Immature natural killer cell (primary cell): ENCODE results near the gene HMGA1. TPM values are rescaled to one million over a fixed set of nuclear protein-coding genes. Genes with fewer than 3 reads are reported as not detected.
A peak's percentile ranks its signal among the peaks of the same experiment; 100 is the strongest.

ENCODE experiments used
- DNase-seq, 3 donors: peaks; one replicate each; pipeline ENCODE4 v3.0.0; 2022; ENCODE audit warnings: mixed read lengths in 1 of 3
- H3K27ac Mint-ChIP-seq, 6 donors: one replicate each; pipeline ENCODE4 v1.8.0; 2020; ENCODE audit warnings: mixed read lengths in 6 of 6, mild to moderate bottlenecking in 5 of 6, inconsistent platforms in 4 of 6, moderate library complexity in 3 of 6
- H3K27me3 Mint-ChIP-seq, 3 donors: one replicate each; pipeline ENCODE4 v1.8.0; 2020 to 2021; ENCODE audit warnings: low read depth in 3 of 3, mild to moderate bottlenecking in 3 of 3, mixed read lengths in 3 of 3, moderate library complexity in 3 of 3, inconsistent platforms in 1 of 3
- H3K36me3 Mint-ChIP-seq, 3 donors: one replicate each; pipeline ENCODE4 v1.8.0; 2020; ENCODE audit warnings: mixed read lengths in 3 of 3, inconsistent platforms in 2 of 3, mild to moderate bottlenecking in 2 of 3
- H3K4me1 Mint-ChIP-seq, 2 donors: one replicate each; pipeline ENCODE4 v1.8.0; 2020; ENCODE audit warnings: inconsistent platforms in 2 of 2, mild to moderate bottlenecking in 2 of 2, mixed read lengths in 2 of 2, moderate library complexity in 1 of 2
- H3K4me3 Mint-ChIP-seq, 5 donors: one replicate each; pipeline ENCODE4 v1.8.0; 2020; ENCODE audit warnings: mild to moderate bottlenecking in 5 of 5, mixed read lengths in 5 of 5, inconsistent platforms in 3 of 5, moderate library complexity in 3 of 5
- H3K9me3 Mint-ChIP-seq, 6 donors: one replicate each; pipeline ENCODE4 v1.8.0; 2020; ENCODE audit warnings: mild to moderate bottlenecking in 6 of 6, mixed read lengths in 6 of 6, inconsistent platforms in 4 of 6, moderate library complexity in 3 of 6
- polyA plus RNA-seq, 3 donors: library from polyadenylated mRNA; unstranded; fragments of 300-500 nt; fragmentation: Illumina TruSeq; gene quantifications; one replicate each; pipeline ENCODE4 v1.2.3, GENCODE V29; 2021

The HMGA1 gene
- polyA plus RNA-seq, 3 donors from 2014 or later = 9.8 to 22.1 (median 19.6) TPM

DNA sequence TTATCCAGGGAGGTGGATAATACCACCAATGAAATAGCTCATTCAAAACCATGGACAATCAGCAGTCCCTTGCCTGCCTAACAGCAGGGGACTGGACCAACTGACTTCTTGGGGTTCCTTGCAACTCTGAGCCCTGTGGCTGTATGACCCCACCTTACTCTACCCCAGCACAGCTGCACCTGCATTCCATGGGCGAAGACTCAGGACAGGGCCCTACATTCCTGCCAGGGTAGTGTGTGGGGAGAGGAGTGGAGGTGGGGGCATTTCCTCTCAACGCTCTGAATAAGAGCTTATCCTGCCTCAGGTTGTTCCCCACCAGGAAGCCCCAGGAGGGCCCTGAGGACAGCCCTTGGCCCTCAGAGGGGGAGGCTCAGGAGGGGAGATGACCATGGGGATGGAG lies 30.8 kb upstream of the HMGA1 start:
- Mint-ChIP-seq H3K27me3 (peaks cover 0 to 7% (median 1%) of the 10 kb centered on the region in 3 donors), H3K27ac (no peak overlapping the region), H3K36me3 (no peaks in the 10 kb centered on the region), H3K9me3 (no peaks in the 10 kb centered on the region), H3K4me3 (no peak overlapping the region), H3K4me1 (peaks cover 5 to 6% of the 10 kb centered on the region in 2 donors)
- no peak for DNase-seq

DNA sequence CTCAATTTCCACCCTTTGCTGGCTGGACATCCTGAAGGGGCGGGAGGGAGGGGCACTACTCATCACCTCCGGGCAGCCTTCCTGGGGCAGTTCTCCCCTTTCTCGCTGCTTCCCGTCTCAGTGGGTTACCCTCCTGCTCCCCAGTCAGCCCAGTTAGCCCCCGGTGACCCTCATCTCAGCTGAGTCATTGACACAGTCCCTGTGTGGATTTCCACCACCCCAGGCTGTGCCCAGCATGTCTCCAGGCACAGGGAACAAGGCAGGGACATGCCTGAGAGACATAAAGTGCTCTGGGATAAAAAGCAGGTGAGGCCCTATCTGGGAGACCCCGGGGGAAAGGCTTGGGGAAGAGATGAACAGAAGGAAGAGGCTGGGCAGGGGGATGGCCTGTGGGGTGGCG lies 29.9 kb upstream of the HMGA1 start:
- H3K27me3 Mint-ChIP-seq = peaks cover 0 to 2% (median 1%) of the 10 kb centered on the region in 3 donors
- no peak overlapping the region for H3K4me3 Mint-ChIP-seq
- peaks cover 5 to 6% of the 10 kb centered on the region in 2 donors for H3K4me1 Mint-ChIP-seq
- no peaks in the 10 kb centered on the region for H3K36me3 Mint-ChIP-seq
- no peak for DNase-seq
- H3K9me3 Mint-ChIP-seq = no peaks in the 10 kb centered on the region
- peak overlapping the region in 1 of 6 donors; percentile 14 for H3K27ac Mint-ChIP-seq

DNA sequence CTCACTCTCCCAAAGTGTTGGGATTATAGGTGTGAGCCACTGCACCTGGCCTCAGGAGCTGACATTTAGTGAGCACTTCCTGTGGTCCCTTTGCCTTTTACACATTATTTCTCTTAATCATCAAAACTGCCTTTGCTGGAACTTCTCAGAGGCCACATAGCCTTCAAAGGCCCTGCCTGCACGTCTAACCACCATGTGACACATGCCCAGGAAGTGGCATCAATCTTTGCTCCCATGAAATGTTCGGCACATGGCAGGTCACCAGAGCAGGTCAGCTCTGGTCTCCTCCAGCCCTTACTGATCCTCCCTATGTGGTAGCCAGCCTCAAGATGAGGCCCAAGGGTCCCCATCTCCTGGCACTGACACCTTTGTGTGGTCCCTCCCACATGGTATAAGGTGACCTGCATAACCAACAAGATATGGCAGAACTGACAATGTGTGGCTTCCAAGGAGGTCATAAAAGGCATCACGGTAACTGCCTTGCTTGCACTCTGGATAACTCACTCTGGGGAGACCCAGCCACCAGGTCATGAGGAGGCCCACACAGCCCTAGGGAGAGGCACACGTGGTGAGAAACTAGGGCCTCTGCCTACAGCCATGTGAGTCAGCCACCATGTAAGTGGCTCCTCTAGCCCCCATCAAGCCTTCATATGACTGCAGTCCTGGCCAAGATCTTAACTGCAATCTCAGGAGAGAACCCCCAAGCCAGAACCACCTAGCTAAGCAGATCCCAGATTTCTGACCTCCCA lies 28.8 kb upstream of the HMGA1 start:
- no peaks in the 10 kb centered on the region for H3K9me3 Mint-ChIP-seq
- DNase-seq = no peak
- no peak overlapping the region for H3K4me3 Mint-ChIP-seq
- peaks cover 0 to 1% (median 0%) of the 10 kb centered on the region in 3 donors for H3K27me3 Mint-ChIP-seq
- H3K36me3 Mint-ChIP-seq = no peaks in the 10 kb centered on the region
- peaks cover 5 to 6% of the 10 kb centered on the region in 2 donors for H3K4me1 Mint-ChIP-seq
- H3K27ac Mint-ChIP-seq = peak overlapping the region in 3 of 6 donors; percentile 23 to 35 (median 33)

DNA sequence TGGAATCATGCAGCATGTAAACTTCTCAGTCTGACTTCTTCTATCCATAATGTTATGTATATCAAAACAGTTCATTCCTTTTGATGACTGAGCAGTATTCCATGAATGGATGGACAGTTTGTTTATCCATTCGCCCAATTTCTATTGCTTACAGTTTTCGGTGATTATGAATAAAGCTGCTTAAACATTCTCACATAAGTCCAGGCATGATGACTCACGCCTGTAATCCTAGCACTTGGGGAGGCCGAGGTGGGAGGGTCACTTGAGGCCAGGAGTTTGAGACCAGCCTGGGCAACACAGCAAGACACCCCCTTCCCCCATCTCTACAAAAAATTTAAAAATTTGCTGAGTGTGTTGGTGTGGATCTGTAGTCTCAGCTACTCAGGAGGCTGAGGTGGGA lies 22.9 kb upstream of the HMGA1 start:
- no peaks in the 10 kb centered on the region for H3K4me1 Mint-ChIP-seq
- no peaks in the 10 kb centered on the region for H3K36me3 Mint-ChIP-seq
- H3K4me3 Mint-ChIP-seq = no peak overlapping the region
- no peak for DNase-seq
- no peak overlapping the region for H3K27ac Mint-ChIP-seq
- H3K27me3 Mint-ChIP-seq = no peaks in the 10 kb centered on the region
- H3K9me3 Mint-ChIP-seq = no peaks in the 10 kb centered on the region

DNA sequence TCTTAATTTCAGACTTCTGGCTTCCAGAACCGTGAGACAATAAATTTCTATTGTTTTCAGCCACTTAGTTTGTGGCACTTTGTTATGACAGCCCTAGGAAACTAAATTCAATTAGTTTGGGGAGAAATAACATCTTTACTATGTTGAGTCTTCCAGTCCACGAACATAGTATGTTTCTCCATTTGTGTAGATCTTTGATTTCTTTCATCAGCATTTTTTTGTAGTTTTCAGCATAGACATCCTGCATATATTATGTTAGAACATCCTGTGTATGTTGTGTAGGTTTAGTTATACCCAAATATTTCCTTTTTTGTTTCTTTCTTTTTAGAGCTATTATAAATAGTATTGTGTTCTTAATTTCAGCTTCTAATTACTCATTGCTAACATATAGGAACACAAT lies 18.0 kb upstream of the HMGA1 start:
- no peak for DNase-seq
- no peak overlapping the region for H3K4me3 Mint-ChIP-seq
- no peaks in the 10 kb centered on the region for H3K36me3 Mint-ChIP-seq
- H3K9me3 Mint-ChIP-seq = no peaks in the 10 kb centered on the region
- H3K27me3 Mint-ChIP-seq = peaks cover 0 to 2% (median 0%) of the 10 kb centered on the region in 3 donors
- peak overlapping the region in 1 of 6 donors; percentile 41 for H3K27ac Mint-ChIP-seq
- peaks cover 2 to 3% of the 10 kb centered on the region in 2 donors for H3K4me1 Mint-ChIP-seq

DNA sequence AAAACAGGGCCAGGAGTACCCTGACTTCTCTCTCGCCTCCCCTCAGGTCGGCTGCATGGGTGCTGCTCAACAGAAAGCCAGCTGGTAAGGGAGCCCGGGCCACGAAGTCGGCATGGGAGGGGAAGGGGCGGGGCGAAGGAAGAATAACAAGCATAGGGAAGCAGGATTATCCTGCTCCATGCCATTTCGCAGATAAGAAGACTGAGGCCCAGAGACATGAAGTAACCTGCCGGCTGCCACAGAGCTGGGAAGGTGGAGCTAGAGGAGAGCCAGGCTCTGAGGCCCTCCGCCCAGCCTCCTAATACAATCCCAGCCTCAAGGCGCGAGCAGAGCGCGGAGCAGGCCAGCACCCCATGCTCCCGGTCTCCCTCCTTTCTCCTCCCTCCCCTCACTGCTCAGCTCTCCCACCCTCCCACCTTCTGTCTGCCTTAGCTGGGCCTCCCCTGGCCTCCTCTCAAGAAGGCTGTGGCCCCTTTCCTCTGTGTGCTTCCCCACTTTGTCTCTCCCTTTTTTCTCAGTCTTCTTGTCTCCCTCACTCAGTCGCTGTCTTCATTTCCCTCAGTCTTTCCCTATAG lies 13.2 kb upstream of the HMGA1 start:
- Mint-ChIP-seq H3K27ac (peak overlapping the region; percentile 83 to 98 (median 94)), H3K27me3 (peaks cover 0 to 2% (median 0%) of the 10 kb centered on the region in 3 donors), H3K9me3 (no peaks in the 10 kb centered on the region)

DNA sequence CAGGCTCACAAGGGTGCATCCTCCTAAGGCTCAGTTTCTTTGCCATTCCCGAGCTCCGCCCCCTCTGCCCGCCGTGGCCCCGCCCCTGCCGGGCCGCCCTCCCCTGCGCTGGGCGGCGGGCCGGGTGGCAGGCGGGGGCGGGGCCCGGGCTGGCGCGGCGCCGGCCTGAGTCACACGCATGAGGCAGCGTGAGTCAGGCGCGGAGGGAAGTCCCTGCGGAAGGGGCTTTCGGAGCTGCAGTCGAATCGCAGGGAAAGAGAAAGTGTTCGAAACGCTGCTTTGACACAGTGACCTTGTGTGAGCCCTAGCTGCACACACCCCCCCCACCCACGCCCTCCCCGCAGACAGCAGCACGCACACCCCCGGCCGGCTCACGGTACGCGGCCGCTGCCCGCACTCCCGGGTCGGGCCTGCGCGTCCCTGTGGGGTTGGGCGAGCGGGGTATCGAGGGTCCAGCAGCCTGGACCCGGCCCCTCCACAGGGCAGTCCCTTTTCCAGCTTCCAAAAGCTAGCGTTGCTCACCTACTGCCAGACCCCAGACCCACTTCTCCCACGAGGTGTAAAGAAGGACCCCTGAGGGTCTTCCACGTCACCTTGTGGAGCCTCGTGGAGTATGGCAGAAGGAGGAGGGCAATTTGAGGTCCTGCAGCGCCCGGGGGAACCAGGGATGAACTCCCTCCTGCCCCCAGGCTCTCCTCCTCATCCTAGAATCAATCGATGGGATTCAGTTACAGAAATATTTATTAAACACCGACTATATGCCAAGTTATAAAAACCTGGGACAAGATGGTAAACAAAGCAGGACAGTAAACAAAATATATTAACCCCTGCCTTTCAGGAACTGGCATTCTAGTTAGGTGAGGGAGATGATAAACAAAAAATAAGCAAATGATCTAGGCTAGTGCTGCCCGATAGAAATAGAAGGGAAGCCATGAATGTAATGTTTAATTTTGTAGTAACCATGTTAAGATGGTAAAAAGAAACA lies 12.4 kb upstream of the HMGA1 start:
- H3K27ac Mint-ChIP-seq = peak overlapping the region; percentile 83 to 98 (median 94)
- peaks cover 6 to 14% of the 10 kb centered on the region in 2 donors for H3K4me1 Mint-ChIP-seq
- H3K9me3 Mint-ChIP-seq = no peaks in the 10 kb centered on the region
- DNase-seq = peak; percentile 91 to 94 (median 94)
- H3K4me3 Mint-ChIP-seq = peak overlapping the region; percentile 40 to 76 (median 68)
- H3K27me3 Mint-ChIP-seq = peaks cover 0 to 2% (median 0%) of the 10 kb centered on the region in 3 donors
- no peaks in the 10 kb centered on the region for H3K36me3 Mint-ChIP-seq

More for the DNA sequence above, 13.2 kb upstream of the HMGA1 start:
- DNase-seq = no peak
- peak overlapping the region; percentile 40 to 76 (median 68) for H3K4me3 Mint-ChIP-seq
- H3K4me1 Mint-ChIP-seq = peaks cover 6 to 14% of the 10 kb centered on the region in 2 donors
- H3K36me3 Mint-ChIP-seq = no peaks in the 10 kb centered on the region

DNA sequence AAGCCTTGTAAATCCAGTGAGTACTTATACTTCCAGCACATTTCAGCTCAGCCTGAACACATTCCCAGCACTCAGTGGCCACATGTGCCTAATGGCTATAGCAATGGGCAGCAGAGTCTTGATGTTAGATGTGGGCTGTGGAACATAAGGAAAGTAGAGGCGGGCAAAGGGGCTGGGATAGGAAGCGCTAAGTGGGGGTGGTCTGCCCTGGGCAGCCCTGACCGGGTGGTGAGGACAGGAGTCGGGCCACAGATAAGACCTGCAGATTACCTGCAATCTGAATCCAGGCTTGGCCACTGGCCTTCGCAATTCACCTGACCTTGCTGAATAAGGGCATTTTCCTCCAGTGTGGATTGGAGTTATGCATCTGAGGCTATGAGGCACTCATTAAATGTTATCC lies 11.1 kb upstream of the HMGA1 start:
- Mint-ChIP-seq H3K4me3 (peak overlapping the region in 2 of 5 donors; percentile 27 to 66), H3K36me3 (no peaks in the 10 kb centered on the region), H3K27ac (peak overlapping the region in 5 of 6 donors; percentile 26 to 97 (median 82)), H3K9me3 (no peaks in the 10 kb centered on the region), H3K4me1 (peaks cover 6 to 14% of the 10 kb centered on the region in 2 donors), H3K27me3 (peaks cover 0 to 2% (median 0%) of the 10 kb centered on the region in 3 donors)
- no peak for DNase-seq

DNA sequence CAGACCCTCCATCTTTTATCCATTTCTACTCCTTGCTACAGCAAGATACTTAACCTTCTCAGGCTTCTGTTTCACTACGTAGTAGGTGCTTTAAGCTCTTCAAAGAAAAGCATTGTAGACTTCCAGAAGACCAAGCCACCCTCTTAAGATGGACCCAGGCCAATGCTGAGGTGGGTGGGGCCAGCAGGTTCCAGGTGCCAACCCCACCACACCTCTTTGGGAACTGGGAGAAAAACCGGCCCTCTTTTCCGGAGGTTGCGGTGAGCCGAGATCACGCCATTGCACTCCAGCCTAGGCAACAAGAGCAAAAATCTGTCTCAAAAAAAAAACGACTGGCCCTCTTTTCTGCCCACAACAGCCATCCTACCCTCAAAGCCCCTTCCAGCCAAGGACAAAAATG lies 10.6 kb upstream of the HMGA1 start:
- Mint-ChIP-seq H3K9me3 (no peaks in the 10 kb centered on the region), H3K27me3 (peaks cover 0 to 2% (median 0%) of the 10 kb centered on the region in 3 donors), H3K36me3 (no peaks in the 10 kb centered on the region), H3K4me3 (peak overlapping the region in 2 of 5 donors; percentile 6 to 8), H3K4me1 (peaks cover 6 to 14% of the 10 kb centered on the region in 2 donors), H3K27ac (peak overlapping the region in 5 of 6 donors; percentile 24 to 97 (median 49))
- no peak for DNase-seq

DNA sequence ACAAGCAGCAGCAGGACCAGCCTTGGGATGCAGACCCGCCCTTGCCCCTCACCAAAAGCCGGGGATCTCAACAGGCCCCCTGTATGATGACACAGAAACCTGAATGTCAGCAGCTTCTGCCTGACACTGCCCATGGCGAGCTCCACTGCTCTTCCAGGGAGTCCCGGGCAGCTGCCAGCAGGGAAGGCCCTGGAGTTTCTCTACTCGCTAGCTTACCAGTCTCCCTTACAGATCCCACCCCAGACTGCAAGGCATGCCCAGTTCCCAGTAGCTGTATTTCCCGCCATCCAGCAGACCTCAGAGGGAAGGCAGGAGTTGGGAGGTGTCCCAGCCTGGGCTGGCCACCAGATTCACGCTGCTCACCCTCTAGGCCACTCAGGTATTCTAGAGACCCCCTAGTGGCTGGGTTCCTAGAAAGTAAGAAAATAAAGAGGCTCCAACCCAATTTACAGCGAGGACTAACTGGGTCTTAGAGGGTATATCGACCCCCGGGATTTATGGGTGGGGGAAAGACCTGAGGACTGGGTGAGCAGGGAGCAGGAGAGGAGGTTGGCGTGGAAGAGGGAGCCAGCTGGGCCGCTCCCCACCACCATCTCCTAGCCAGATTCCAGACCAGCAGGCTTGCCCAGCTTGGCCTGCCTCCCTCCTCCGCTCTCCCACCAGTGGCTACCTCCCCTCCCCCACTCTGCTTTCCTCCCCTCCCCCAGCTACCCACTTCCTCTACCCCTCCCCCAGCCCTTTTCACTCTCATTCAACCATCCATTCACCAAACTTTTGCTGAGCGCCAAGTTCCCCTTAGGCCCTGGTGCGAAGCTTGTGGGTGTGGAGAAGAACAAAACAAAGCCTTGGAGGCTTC lies 9.7 kb upstream of the HMGA1 start:
- Mint-ChIP-seq H3K4me3 (no peak overlapping the region), H3K36me3 (no peaks in the 10 kb centered on the region), H3K27me3 (peaks cover 0 to 2% (median 0%) of the 10 kb centered on the region in 3 donors), H3K27ac (peak overlapping the region in 3 of 6 donors; percentile 49 to 80 (median 74)), H3K4me1 (peaks cover 6 to 14% of the 10 kb centered on the region in 2 donors), H3K9me3 (no peaks in the 10 kb centered on the region)
- no peak for DNase-seq

DNA sequence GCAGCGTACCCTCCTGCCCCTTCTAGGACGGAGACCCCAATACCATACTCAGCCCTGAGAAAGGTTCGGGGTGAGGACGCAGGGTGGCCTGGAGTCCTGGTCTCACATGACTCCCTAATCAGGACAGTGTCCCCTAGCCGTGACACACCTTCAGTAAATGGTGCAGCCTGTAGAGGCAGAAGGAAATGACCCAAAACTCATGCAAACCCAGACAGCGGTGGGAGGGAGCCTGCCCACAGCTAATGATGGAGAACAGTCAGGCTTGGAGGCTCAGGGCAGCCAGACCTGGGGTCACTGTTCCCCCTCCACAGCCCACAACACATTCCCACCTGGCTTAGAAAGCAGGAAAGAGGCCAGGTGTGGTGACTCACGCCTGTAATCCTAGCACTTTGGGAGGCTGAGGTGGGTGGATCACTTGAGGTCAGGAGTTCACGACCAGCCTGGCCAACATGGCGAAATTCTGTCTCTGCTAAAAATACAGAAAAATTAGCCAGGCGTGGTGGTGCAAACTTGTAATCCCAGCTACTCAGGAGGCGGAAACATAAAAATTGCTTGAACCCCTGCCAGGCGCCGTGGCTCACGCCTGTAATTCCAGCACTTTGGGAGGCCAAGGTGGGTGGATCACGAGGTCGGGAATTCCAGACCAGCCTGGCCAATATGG lies 8.8 kb upstream of the HMGA1 start:
- Mint-ChIP-seq H3K27ac (no peak overlapping the region), H3K36me3 (no peaks in the 10 kb centered on the region), H3K27me3 (peaks cover 0 to 1% (median 0%) of the 10 kb centered on the region in 3 donors), H3K4me1 (peaks cover 6 to 14% of the 10 kb centered on the region in 2 donors), H3K4me3 (no peak overlapping the region), H3K9me3 (no peaks in the 10 kb centered on the region)
- DNase-seq = no peak

DNA sequence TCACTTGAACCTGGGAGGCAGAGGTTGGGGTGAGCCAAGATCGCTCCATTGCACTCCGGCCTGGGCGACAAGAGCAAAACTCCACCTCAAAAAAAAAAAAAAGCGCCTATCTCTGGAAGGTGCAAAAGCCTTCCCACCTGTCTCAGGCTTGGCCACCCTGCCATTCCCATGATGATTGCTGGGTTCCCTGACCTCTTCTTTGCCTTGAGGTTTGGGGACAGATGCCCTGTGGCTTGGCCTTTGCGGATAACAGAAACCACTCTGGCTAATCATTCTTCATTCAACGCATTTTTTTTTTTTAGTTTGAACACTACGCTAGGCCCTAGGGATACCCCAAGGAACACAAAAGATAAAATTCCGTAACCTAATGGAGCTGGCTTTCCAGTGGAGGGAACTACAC lies 6.8 kb upstream of the HMGA1 start:
- H3K27ac Mint-ChIP-seq = peak overlapping the region in 1 of 6 donors; percentile 56
- peaks cover 0 to 4% (median 2%) of the 10 kb centered on the region in 3 donors for H3K27me3 Mint-ChIP-seq

More for the DNA sequence above, 6.8 kb upstream of the HMGA1 start:
- no peak overlapping the region for H3K4me3 Mint-ChIP-seq
- H3K4me1 Mint-ChIP-seq = peaks cover 9% of the 10 kb centered on the region in 2 donors
- DNase-seq = no peak
- H3K36me3 Mint-ChIP-seq = no peaks in the 10 kb centered on the region
- no peaks in the 10 kb centered on the region for H3K9me3 Mint-ChIP-seq
